22Rv1 (cell line): ENCODE measurements around the gene ZFP69B.

ENCODE experiments used
- ZFX ChIP-seq: fragments of 450-650 bp; IDR thresholded peaks from 2 replicates; pipeline ENCODE4 v1.6.1; 2017; ENCODE audit warnings: antibody characterized with exemption, borderline replicate concordance
- TF ChIP-seq, protein P1 (sequence below): fragments of 450-650 bp; IDR thresholded peaks from 2 replicates; pipeline ENCODE4 v1.5.1; 2017; ENCODE audit warnings: mild to moderate bottlenecking

DNA sequence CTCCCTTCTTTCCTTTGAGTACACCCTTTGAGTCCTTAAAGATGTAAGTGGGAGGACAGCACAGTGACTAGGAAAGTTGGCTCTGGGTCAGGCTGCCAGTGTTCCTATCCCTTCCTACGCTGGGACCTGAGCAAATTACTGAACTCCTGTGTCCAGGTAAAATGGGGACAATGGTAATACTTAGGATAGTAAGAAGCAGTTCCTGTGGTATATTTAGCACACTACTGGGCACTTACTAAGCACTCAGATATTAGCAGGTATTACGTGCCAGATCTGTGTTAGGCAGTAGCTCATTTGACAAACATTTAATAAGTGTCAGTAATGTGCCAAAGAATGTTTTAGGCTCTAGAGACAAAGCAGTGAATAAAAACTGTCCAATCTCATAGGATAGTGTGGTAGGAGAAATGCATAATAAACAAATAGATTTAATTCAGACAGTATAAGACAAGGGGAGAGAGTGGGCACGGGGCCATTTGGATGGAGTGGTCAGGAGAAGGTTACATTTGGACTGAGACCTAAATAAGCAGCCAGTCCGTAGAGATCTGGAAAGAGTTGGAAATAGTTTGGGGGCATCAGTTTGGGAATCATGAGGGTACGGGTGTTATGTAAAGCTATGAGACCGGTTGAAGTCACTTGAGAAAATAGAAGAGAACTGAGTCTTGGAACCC, 26.2 kb upstream of the ZFP69B start:
- TF ChIP-seq, protein P1, sequence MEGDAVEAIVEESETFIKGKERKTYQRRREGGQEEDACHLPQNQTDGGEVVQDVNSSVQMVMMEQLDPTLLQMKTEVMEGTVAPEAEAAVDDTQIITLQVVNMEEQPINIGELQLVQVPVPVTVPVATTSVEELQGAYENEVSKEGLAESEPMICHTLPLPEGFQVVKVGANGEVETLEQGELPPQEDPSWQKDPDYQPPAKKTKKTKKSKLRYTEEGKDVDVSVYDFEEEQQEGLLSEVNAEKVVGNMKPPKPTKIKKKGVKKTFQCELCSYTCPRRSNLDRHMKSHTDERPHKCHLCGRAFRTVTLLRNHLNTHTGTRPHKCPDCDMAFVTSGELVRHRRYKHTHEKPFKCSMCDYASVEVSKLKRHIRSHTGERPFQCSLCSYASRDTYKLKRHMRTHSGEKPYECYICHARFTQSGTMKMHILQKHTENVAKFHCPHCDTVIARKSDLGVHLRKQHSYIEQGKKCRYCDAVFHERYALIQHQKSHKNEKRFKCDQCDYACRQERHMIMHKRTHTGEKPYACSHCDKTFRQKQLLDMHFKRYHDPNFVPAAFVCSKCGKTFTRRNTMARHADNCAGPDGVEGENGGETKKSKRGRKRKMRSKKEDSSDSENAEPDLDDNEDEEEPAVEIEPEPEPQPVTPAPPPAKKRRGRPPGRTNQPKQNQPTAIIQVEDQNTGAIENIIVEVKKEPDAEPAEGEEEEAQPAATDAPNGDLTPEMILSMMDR = no peak
- TF ChIP-seq ZFX = no peak
